ENCODE measurements around the gene ZNF135. TPM values are rescaled to one million over a fixed set of nuclear protein-coding genes. Genes with fewer than 3 reads are reported as not detected.

ZNF135 gene
- total and polyA plus RNA-seq, 2 of the 13 experiments (the other 11 are each of a cell fraction or from before 2014, with no cell fraction given) = not detected

DNA sequence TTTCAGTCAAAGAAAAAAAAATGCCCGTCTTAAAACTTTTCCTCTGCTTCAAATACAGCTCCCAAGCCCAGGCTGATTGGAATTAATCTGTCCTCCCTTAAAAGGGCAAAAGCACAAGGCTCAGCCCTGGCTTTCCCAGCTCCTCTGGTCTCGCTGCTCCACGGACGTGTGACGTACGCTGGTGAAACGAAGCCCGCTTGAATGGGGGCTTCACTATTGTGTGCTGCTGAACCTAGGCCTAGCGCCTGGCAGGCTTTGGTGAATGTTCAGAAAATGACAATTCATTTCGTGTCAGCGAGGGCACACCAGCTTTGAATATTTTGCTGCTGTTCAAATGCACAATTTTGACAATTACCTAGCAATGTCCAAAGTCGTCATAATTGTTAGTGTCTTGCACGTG is 615 bp upstream of the ZNF135 start:
- no peaks in the 10 kb centered on the region for H3K36me3 ChIP-seq (replicated peaks in 1 of 2; ENCODE audit: control insufficient read depth in 1 of 2, insufficient read depth in 2 of 2, low read length in 2 of 2)
- no peak overlapping the region for H2AFZ ChIP-seq (ENCODE audit: low read length)
- no peaks in the 10 kb centered on the region for H3K27me3 ChIP-seq (ENCODE audit: control insufficient read depth in 1 of 2, insufficient read depth in 2 of 2, low read length in 2 of 2)
- ChIA-PET POLR2A (no interaction called here), CTCF (ENCODE audit: low intra/inter-chr PET ratio, low total read pairs) (no interaction called here)
- DNase-seq (ENCODE audit: low spot score) = no peak
- in situ Hi-C loops (cut with HindIII; ENCODE audit: extremely low pct_ligation_motif_present, low pct_unique_long_range_greater_than_20kb) (no loop called here), intact Hi-C loops (cut with micrococcal nuclease; ENCODE audit: unreplicated experiment) (no loop called here)
- no TSS peak for BruUV-seq (replicated peaks)
- ATAC-seq = no peak
- no peak overlapping the region for H3K4me2 ChIP-seq (ENCODE audit: low read depth, low read length)
- H3K9ac ChIP-seq (ENCODE audit: insufficient read depth, low read depth, low read length) = no peak overlapping the region
- H4K20me1 ChIP-seq (ENCODE audit: insufficient read depth, low read length) = no peaks in the 10 kb centered on the region
- peaks cover 52% of the 10 kb centered on the region for H3K9me3 ChIP-seq (ENCODE audit: low read length)
- no peak overlapping the region for H3K4me3 ChIP-seq (replicated peaks in 1 of 3; ENCODE audit: insufficient read depth in 1 of 3, low read depth in 2 of 3, low read length in 3 of 3)
- H3K4me1 ChIP-seq (ENCODE audit: insufficient read depth, low read length) = no peaks in the 10 kb centered on the region; the same call in 1 of the 2 replicates
- H3K79me2 ChIP-seq (ENCODE audit: insufficient read depth, low read length) = no peaks in the 10 kb centered on the region
- no peak for FAIRE-seq
- 48% methylated on average over 13 of the region's 13 CpGs for WGBS (ENCODE audit: low lambda C conversion rate)
- no peak overlapping the region for H3K27ac ChIP-seq (ENCODE audit: extremely low read length, insufficient read depth, low read length)
- no peak for TF ChIP-seq CREB1 (IDR thresholded peaks at IDR 0.05)
- no peak for TF ChIP-seq CREB1 (CRISPR knock-in tag; IDR thresholded peaks at IDR 0.05)
- TF ChIP-seq, protein P1, sequence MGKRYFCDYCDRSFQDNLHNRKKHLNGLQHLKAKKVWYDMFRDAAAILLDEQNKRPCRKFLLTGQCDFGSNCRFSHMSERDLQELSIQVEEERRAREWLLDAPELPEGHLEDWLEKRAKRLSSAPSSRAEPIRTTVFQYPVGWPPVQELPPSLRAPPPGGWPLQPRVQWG (CRISPR knock-in tag; IDR thresholded peaks at IDR 0.05; ENCODE audit: borderline replicate concordance, low read depth) = no peak
- TF ChIP-seq ZNF570 (CRISPR knock-in tag; IDR thresholded peaks at IDR 0.05; ENCODE audit: borderline replicate concordance) = no peak
- TF ChIP-seq, protein P2, sequence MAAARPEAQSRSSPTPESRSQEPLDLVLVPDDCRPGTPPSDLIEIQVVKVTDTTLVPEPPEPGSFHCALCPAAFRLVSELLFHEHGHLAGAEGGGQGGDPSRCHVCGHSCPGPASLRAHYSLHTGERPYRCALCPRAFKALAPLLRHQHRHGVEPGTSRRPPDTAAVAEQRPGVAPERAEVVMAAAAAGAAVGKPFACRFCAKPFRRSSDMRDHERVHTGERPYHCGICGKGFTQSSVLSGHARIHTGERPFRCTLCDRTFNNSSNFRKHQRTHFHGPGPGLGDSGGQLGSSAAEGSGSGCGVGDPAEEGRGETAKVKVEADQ (CRISPR knock-in tag; IDR thresholded peaks at IDR 0.05; ENCODE audit: borderline replicate concordance) = no peak
- TF ChIP-seq ZNF607 (CRISPR knock-in tag; IDR thresholded peaks at IDR 0.05; ENCODE audit: borderline replicate concordance) = no peak
- TF ChIP-seq, protein P3, sequence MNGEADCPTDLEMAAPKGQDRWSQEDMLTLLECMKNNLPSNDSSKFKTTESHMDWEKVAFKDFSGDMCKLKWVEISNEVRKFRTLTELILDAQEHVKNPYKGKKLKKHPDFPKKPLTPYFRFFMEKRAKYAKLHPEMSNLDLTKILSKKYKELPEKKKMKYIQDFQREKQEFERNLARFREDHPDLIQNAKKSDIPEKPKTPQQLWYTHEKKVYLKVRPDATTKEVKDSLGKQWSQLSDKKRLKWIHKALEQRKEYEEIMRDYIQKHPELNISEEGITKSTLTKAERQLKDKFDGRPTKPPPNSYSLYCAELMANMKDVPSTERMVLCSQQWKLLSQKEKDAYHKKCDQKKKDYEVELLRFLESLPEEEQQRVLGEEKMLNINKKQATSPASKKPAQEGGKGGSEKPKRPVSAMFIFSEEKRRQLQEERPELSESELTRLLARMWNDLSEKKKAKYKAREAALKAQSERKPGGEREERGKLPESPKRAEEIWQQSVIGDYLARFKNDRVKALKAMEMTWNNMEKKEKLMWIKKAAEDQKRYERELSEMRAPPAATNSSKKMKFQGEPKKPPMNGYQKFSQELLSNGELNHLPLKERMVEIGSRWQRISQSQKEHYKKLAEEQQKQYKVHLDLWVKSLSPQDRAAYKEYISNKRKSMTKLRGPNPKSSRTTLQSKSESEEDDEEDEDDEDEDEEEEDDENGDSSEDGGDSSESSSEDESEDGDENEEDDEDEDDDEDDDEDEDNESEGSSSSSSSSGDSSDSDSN (CRISPR knock-in tag; IDR thresholded peaks at IDR 0.05) = no peak
- TF ChIP-seq, protein P4, sequence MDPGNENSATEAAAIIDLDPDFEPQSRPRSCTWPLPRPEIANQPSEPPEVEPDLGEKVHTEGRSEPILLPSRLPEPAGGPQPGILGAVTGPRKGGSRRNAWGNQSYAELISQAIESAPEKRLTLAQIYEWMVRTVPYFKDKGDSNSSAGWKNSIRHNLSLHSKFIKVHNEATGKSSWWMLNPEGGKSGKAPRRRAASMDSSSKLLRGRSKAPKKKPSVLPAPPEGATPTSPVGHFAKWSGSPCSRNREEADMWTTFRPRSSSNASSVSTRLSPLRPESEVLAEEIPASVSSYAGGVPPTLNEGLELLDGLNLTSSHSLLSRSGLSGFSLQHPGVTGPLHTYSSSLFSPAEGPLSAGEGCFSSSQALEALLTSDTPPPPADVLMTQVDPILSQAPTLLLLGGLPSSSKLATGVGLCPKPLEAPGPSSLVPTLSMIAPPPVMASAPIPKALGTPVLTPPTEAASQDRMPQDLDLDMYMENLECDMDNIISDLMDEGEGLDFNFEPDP (CRISPR knock-in tag; conservative IDR thresholded peaks at IDR 0.05) = no peak
- no peak for TF ChIP-seq ZNF768 (CRISPR knock-in tag; IDR thresholded peaks at IDR 0.05)
- TF ChIP-seq DNMT1 (CRISPR knock-in tag; IDR thresholded peaks at IDR 0.05) = no peak
- no peak for TF ChIP-seq NKX3-1 (CRISPR knock-in tag; IDR thresholded peaks at IDR 0.05)
- TF ChIP-seq, protein P5, sequence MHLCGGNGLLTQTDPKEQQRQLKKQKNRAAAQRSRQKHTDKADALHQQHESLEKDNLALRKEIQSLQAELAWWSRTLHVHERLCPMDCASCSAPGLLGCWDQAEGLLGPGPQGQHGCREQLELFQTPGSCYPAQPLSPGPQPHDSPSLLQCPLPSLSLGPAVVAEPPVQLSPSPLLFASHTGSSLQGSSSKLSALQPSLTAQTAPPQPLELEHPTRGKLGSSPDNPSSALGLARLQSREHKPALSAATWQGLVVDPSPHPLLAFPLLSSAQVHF (CRISPR knock-in tag; IDR thresholded peaks at IDR 0.05) = no peak
- TF ChIP-seq, protein P6, sequence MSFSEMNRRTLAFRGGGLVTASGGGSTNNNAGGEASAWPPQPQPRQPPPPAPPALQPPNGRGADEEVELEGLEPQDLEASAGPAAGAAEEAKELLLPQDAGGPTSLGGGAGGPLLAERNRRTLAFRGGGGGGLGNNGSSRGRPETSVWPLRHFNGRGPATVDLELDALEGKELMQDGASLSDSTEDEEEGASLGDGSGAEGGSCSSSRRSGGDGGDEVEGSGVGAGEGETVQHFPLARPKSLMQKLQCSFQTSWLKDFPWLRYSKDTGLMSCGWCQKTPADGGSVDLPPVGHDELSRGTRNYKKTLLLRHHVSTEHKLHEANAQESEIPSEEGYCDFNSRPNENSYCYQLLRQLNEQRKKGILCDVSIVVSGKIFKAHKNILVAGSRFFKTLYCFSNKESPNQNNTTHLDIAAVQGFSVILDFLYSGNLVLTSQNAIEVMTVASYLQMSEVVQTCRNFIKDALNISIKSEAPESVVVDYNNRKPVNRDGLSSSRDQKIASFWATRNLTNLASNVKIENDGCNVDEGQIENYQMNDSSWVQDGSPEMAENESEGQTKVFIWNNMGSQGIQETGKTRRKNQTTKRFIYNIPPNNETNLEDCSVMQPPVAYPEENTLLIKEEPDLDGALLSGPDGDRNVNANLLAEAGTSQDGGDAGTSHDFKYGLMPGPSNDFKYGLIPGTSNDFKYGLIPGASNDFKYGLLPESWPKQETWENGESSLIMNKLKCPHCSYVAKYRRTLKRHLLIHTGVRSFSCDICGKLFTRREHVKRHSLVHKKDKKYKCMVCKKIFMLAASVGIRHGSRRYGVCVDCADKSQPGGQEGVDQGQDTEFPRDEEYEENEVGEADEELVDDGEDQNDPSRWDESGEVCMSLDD (CRISPR knock-in tag; IDR thresholded peaks at IDR 0.05; ENCODE audit: borderline replicate concordance) = no peak
- TF ChIP-seq, protein P7, sequence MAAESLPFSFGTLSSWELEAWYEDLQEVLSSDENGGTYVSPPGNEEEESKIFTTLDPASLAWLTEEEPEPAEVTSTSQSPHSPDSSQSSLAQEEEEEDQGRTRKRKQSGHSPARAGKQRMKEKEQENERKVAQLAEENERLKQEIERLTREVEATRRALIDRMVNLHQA (CRISPR knock-in tag; IDR thresholded peaks at IDR 0.05) = no peak

Data from HepG2 (cell line).